Heart right ventricle (tissue), 16 donors: Measurements from ENCODE around the gene HADHA. TPM values are rescaled to one million over a fixed set of nuclear protein-coding genes. Genes with fewer than 3 reads are reported as not detected.

ENCODE experiments used
- ATAC-seq, 8 donors: fragments of 200-7000 bp; cut with Tn5 transposase; one replicate each; pipeline ENCODE4 v1.9.1; 2020; ENCODE audit warnings: mild to moderate bottlenecking in 8 of 8, moderate library complexity in 8 of 8, moderate number of reproducible peaks in 1 of 8
- DNase-seq, 2 donors: peaks; one replicate each; pipeline ENCODE4 v3.0.0-alpha.2; 2020
- H3K27ac ChIP-seq, 10 donors: fragments of 200-600 bp; sonication (generic) in 2 of 10; one replicate each; pipeline versions ENCODE4 v1.5.0 to v1.8.0; 2020 to 2022; ENCODE audit warnings: mild to moderate bottlenecking in 3 of 10
- H3K27me3 ChIP-seq, 7 donors: fragments of 200-600 bp; one replicate each; pipeline ENCODE4 v1.8.0; 2021 to 2022; ENCODE audit warnings: mild to moderate bottlenecking in 2 of 7
- H3K36me3 ChIP-seq, 9 donors: fragments of 200-600 bp; sonication (generic) in 1 of 9; one replicate each; pipeline versions ENCODE4 v1.5.0 to v1.8.0; 2020 to 2022; ENCODE audit warnings: mild to moderate bottlenecking in 2 of 9
- H3K4me1 ChIP-seq, 9 donors: fragments of 200-600 bp; sonication (generic) in 1 of 9; one replicate each; pipeline versions ENCODE4 v1.5.0 to v1.8.0; 2020 to 2022; ENCODE audit warnings: mild to moderate bottlenecking in 4 of 9
- H3K4me3 ChIP-seq, 10 donors: fragments of 200-600 bp; sonication (generic) in 2 of 10; one replicate each; pipeline versions ENCODE4 v1.5.0 to v1.8.0; 2020 to 2022; ENCODE audit warnings: mild to moderate bottlenecking in 7 of 10, moderate library complexity in 2 of 10
- H3K9me3 ChIP-seq, 11 donors: fragments of 200-600 bp in 10 of 11; sonication (generic) in 2 of 11; one replicate each; pipeline versions ENCODE4 v1.5.0 to v1.8.0; 2013 to 2022; ENCODE audit warnings: mild to moderate bottlenecking in 2 of 11, control low read depth in 1 of 11, moderate library complexity in 1 of 11
- CTCF ChIP-seq, 9 donors: fragments of 200-600 bp; sonication (generic) in 2 of 9; IDR thresholded peaks; one replicate each; pipeline versions ENCODE4 v1.5.0 to v1.8.0; 2021 to 2022; ENCODE audit warnings: antibody characterized with exemption in 9 of 9, mild to moderate bottlenecking in 5 of 9, moderate library complexity in 1 of 9
- WGBS, 2 donors: extraction: QIAGEN DNeasy Blood & Tissue Kit; methylation state at CpG; one replicate each; pipeline ENCODE4 v1.1.7; 2013; ENCODE audit warnings: inconsistent platforms in 1 of 2; 5-methylcytosine and 5-hydroxymethylcytosine counted together
- intact Hi-C, 10 donors: fragments of 100-400 bp; cut with DNase I; formaldehyde crosslinking; loops; one replicate each; pipeline versions ENCODE4 v1.11.1 to v1.14.2; 2022
- polyA plus RNA-seq, 2 donors: library from polyadenylated mRNA; stranded (reverse); fragments of 200-250 nt; gene quantifications; one replicate each; pipeline ENCODE4 v1.2.3, GENCODE V29; 2013
- total RNA-seq, 10 donors: library from RNA; stranded (reverse); fragmentation: NEBNext Ultra II Directional in 3 of 10; extraction: Animal tissue kit (Norgen Biotek cat#: 25700) in 3 of 10; gene quantifications; one replicate each; pipeline versions ENCODE4 v1.2.1 to v1.2.4, GENCODE V29; 2021 to 2023
- donor health status: Arrhythmogenic right ventricular cardiomyopathy.
- donor health status: ischemic (EF 13 %, LVEDD 7.1; RV severe dilation, severe dysfunction).
- donor health status: healthy with polysubstance abuse.
- donor health status: DM: no; HTN: yes; CAD: no.
- donor health status: DM: no; HTN: no; CAD: no.
- donor health status: ischemic (EF 25% LVEDD 6.9; RV normal size, moderate dysfunction).
- donor health status: ischemic (EF 25% LVEDD 5.7; RV mildly dilated, moderate dysfunction).
- donor health status: healthy.
- donor health status: DM: yes; HTN: yes; CAD: no.
- donor health status: Ischemic cardiomyopathy.
- donor health status: ischemic (EF 35%, LVEDD 5.7; RV mildly dilated, moderate dysfunction).
- donor health status: nonischemic (EF 11% LVEDD 7.7; RV severe dilation, severe dysfunction).
- donor health status: DM: yes; HTN: yes; CAD: no.
- donor health status: PGD.
- donor health status: ischemic (EF 29% LVEDD 5.4; RV normal size, mild dysfunction).
- donor health status: nonischemic (EF 23%, LVEDD 6.1; RV moderate dilation, normal function).

Gene HADHA
- total and polyA plus RNA-seq, 12 donors, result 143 to 686 (median 377) TPM

- no peak overlapping the region for H3K4me3 ChIP-seq
- DNase-seq, result no peak
- H3K4me1 ChIP-seq, result peaks cover 0 to 5% (median 0%) of the 10 kb centered on the region in 9 donors
- peaks cover 0 to 100% (median 61%) of the 10 kb centered on the region in 9 donors for H3K36me3 ChIP-seq
- peak in 1 of 8 donors; percentile 74 for ATAC-seq
- intact Hi-C loops, result no loop called here
- no peak for TF ChIP-seq CTCF (IDR thresholded peaks at IDR 0.05)
- no peaks in the 10 kb centered on the region for H3K27me3 ChIP-seq
- H3K27ac ChIP-seq, result no peak overlapping the region
- 92 to 97% methylated on average over 4 of the region's 4 CpGs for WGBS, 2 donors
- H3K9me3 ChIP-seq, result no peaks in the 10 kb centered on the region
These were observed 27.8 kb downstream of the HADHA start for GRCh38 chr2:26216587-26216986.

DNA sequence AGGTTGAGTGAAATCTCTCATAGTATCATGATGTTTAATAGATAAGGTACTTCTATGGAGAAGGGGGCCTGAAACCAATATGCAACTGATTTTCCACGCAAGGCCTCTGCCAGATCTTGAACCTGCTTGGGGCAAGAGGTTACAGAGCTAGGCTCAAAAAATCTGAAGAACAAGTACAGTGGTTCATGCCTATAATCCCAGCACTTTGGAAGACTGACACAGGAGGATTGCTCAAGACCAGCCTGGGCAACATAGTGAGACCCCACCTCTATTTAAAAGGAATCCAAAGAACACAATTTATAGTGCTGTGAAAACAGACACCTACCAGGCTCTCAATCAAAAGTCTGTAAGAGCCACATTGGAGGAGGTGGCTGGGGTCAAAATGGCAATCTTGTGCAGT lies 28.6 kb downstream of the HADHA start:
- H3K4me3 ChIP-seq, result no peak overlapping the region
- TF ChIP-seq CTCF (IDR thresholded peaks at IDR 0.05), result no peak
- 96 to 97% methylated on average over 1 of the region's 1 CpG for WGBS, 2 donors
- intact Hi-C loops, result no loop called here
- H3K4me1 ChIP-seq, result peaks cover 0 to 5% (median 0%) of the 10 kb centered on the region in 9 donors
- no peak overlapping the region for H3K27ac ChIP-seq
- DNase-seq (no peak), ATAC-seq (no peak)
- peaks cover 0 to 100% (median 60%) of the 10 kb centered on the region in 9 donors for H3K36me3 ChIP-seq
- no peaks in the 10 kb centered on the region for H3K27me3 ChIP-seq
- no peaks in the 10 kb centered on the region for H3K9me3 ChIP-seq

- H3K27me3 ChIP-seq, result no peaks in the 10 kb centered on the region
- WGBS, 2 donors, result 88 to 98% methylated on average over 1 of the region's 1 CpG
- DNase-seq (no peak), ATAC-seq (no peak)
- TF ChIP-seq CTCF (IDR thresholded peaks at IDR 0.05), result no peak
- peaks cover 0 to 100% (median 71%) of the 10 kb centered on the region in 9 donors for H3K36me3 ChIP-seq
- no peaks in the 10 kb centered on the region for H3K9me3 ChIP-seq
- intact Hi-C loops, result loop anchor here in 1 of 10 donors (5.0 kb wide), 1 partner anchor 78 kb away; no protein-coding TSS in a partner anchor
- no peak overlapping the region for H3K4me3 ChIP-seq
- H3K27ac ChIP-seq, result no peak overlapping the region
- peaks cover 0 to 5% (median 0%) of the 10 kb centered on the region in 9 donors for H3K4me1 ChIP-seq
These were observed 29.7 kb downstream of the HADHA start for GRCh38 chr2:26214759-26215158.

GRCh38 chr2:26212011-26212410 lies 32.4 kb downstream of the HADHA start:
- TF ChIP-seq CTCF (IDR thresholded peaks at IDR 0.05), result no peak
- H3K27me3 ChIP-seq, result no peaks in the 10 kb centered on the region
- peaks cover 0 to 5% (median 0%) of the 10 kb centered on the region in 9 donors for H3K4me1 ChIP-seq
- no peak overlapping the region for H3K4me3 ChIP-seq
- intact Hi-C loops, result loop anchor here in 1 of 10 donors (5.0 kb wide), 1 partner anchor 80 kb away; no protein-coding TSS in a partner anchor
- WGBS, 2 donors, result 89 to 90% methylated on average over 5 of the region's 5 CpGs
- no peak overlapping the region for H3K27ac ChIP-seq
- ATAC-seq, result no peak
- DNase-seq, result no peak
- H3K36me3 ChIP-seq, result peaks cover 0 to 100% (median 75%) of the 10 kb centered on the region in 9 donors
- H3K9me3 ChIP-seq, result no peaks in the 10 kb centered on the region
